SK-N-SH (cell line): Measurements from ENCODE around the gene BMPR1B.

Source experiments
- CHD2 ChIP-seq: fragments of 150-350 bp; IDR thresholded peaks from 2 replicates; pipeline ENCODE4 v1.6.1; 2018; ENCODE audit warnings: low read length; ENCODE audit not compliant: partially characterized antibody
- ELF1 ChIP-seq: IDR thresholded peaks from 2 replicates; pipeline ENCODE4 v1.4.0; 2012
- EZH2phosphoT487 ChIP-seq: fragments of 200-600 bp; sonication (generic); IDR thresholded peaks from 2 replicates; pipeline ENCODE4 v1.6.1; 2017; ENCODE audit warnings: low read depth, mixed run types, mild to moderate bottlenecking, antibody characterized with exemption, moderate library complexity, borderline replicate concordance
- FOXJ3 ChIP-seq: sonication (generic); formaldehyde crosslinking; IDR thresholded peaks from 2 replicates; pipeline ENCODE4 v1.5.1; 2020; ENCODE audit warnings: mild to moderate bottlenecking, missing genetic modification reagents
- MAX ChIP-seq: IDR thresholded peaks from 2 replicates; pipeline ENCODE4 v1.4.0; 2012; ENCODE audit warnings: low read depth
- POLR2AphosphoS5 ChIP-seq: IDR thresholded peaks from 2 replicates; pipeline ENCODE4 v1.6.1; 2012; ENCODE audit warnings: low read depth, low read length
- RFX5 ChIP-seq: IDR thresholded peaks from 2 replicates; pipeline ENCODE4 v1.6.1; 2012; ENCODE audit warnings: mild to moderate bottlenecking, improper control_type of control experiment, low read length
- SIN3A ChIP-seq: IDR thresholded peaks from 2 replicates; pipeline ENCODE4 v1.6.1; 2012; ENCODE audit warnings: low read depth, mild to moderate bottlenecking, low read length, moderate library complexity, borderline replicate concordance
- SMC3 ChIP-seq: IDR thresholded peaks from 2 replicates; pipeline ENCODE4 v1.6.1; 2012; ENCODE audit warnings: low read depth, low read length, improper control_type of control experiment
- USF2 ChIP-seq: fragments of 150-350 bp; IDR thresholded peaks from 2 replicates; pipeline ENCODE4 v1.6.1; 2017; ENCODE audit warnings: antibody characterized with exemption, low read length, low read depth, borderline replicate concordance
- TF ChIP-seq, protein P1 (sequence below): fragments of 200-600 bp; sonication (generic); IDR thresholded peaks from 2 replicates; pipeline ENCODE4 v1.6.1; 2017; ENCODE audit warnings: antibody characterized with exemption, mild to moderate bottlenecking, moderate library complexity

GRCh38 chr4:95165926-95166524 is 408.3 kb downstream of the BMPR1B start:
- TF ChIP-seq, protein P1, sequence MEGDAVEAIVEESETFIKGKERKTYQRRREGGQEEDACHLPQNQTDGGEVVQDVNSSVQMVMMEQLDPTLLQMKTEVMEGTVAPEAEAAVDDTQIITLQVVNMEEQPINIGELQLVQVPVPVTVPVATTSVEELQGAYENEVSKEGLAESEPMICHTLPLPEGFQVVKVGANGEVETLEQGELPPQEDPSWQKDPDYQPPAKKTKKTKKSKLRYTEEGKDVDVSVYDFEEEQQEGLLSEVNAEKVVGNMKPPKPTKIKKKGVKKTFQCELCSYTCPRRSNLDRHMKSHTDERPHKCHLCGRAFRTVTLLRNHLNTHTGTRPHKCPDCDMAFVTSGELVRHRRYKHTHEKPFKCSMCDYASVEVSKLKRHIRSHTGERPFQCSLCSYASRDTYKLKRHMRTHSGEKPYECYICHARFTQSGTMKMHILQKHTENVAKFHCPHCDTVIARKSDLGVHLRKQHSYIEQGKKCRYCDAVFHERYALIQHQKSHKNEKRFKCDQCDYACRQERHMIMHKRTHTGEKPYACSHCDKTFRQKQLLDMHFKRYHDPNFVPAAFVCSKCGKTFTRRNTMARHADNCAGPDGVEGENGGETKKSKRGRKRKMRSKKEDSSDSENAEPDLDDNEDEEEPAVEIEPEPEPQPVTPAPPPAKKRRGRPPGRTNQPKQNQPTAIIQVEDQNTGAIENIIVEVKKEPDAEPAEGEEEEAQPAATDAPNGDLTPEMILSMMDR = peak; percentile 73
- no peak for TF ChIP-seq MAX
- TF ChIP-seq ELF1 = no peak
- TF ChIP-seq SMC3 = peak; percentile 75
- no peak for TF ChIP-seq CHD2
- no peak for TF ChIP-seq RFX5
- no peak for TF ChIP-seq POLR2AphosphoS5
- no peak for TF ChIP-seq EZH2phosphoT487
- no peak for TF ChIP-seq FOXJ3 (CRISPR knock-in tag)
- no peak for TF ChIP-seq USF2
- no peak for TF ChIP-seq SIN3A
